ENCODE data around the gene TCP11L2. TPM values are rescaled to one million over a fixed set of nuclear protein-coding genes. Genes with fewer than 3 reads are reported as not detected.

TCP11L2 gene
- 1.8 to 3.1 TPM (median 2.5 TPM) in 5 replicates for total RNA-seq (2022; extraction: Qiagen RNA extraction)

GRCh38 chr12:106302401-106303201 is at the start of gene TCP11L2:
TCP11L2 (plus strand) TSS chr12:106302733; CDS start chr12:106311076, 8,343 bp downstream.

GRCh38 chr12:106357549-106358395 is 55.2 kb downstream of the TCP11L2 start, which contains the start of gene POLR3B:
POLR3B (plus strand) TSS chr12:106357748; CDS start chr12:106357880, 132 bp downstream.

Other genes starting within 250 kb of the TCP11L2 start
- gene NUAK1, start 163.8 kb upstream of the TCP11L2 start, total RNA-seq (2022; extraction: Qiagen RNA extraction): 8.8 to 11.0 TPM (median 10.3 TPM) in 5 replicates
- gene CKAP4, start 54.7 kb upstream of the TCP11L2 start, total RNA-seq (2022; extraction: Qiagen RNA extraction): 78.0 to 92.4 TPM (median 87.0 TPM) in 5 replicates
- 5.0 to 5.9 TPM (median 5.2 TPM) in 5 replicates for gene POLR3B, start 55.0 kb downstream of the TCP11L2 start, total RNA-seq (2022; extraction: Qiagen RNA extraction)

All from A549 treated with CORT108297 at 1 μM for 4 hours (cell line).